Pancreas (tissue), 10 donors: Measurements from ENCODE around the gene KCTD5. TPM values are rescaled to one million over a fixed set of nuclear protein-coding genes. Genes with fewer than 3 reads are reported as not detected.
"Not testable (repeated sequence)": the region's sequence is repeated elsewhere in the genome, so short reads cannot be mapped to it uniquely, and the experiment has no call there.

ENCODE experiments used
- ATAC-seq, 4 donors: fragments of 200-7000 bp; cut with Tn5 transposase; one replicate each; pipeline versions ENCODE4 v1.8.0 to v1.9.1; 2020; ENCODE audit warnings: mild to moderate bottlenecking in 4 of 4, moderate library complexity in 4 of 4
- DNase-seq, 6 donors: peaks; one replicate each; pipeline ENCODE4 v3.0.0-alpha.2; 2020
- FAIRE-seq: peaks from 2 replicates; lab custom pipeline; 2012; peaks lifted over from hg19 to GRCh38; lab: Jason Lieb, UNC
- H3K27ac ChIP-seq, 4 donors: fragments of 200-600 bp; sonication (generic); 1 replicate in 3 of 4; 2 replicates in 1 of 4; pipeline versions ENCODE4 v1.5.0 to v1.8.0; 2020
- H3K27me3 ChIP-seq, 4 donors: fragments of 200-600 bp; one replicate each; pipeline ENCODE4 v1.8.0; 2021
- H3K36me3 ChIP-seq, 3 donors: fragments of 200-600 bp; sonication (generic) in 1 of 3; one replicate each; pipeline versions ENCODE4 v1.5.0 to v1.8.0; 2020 to 2021
- H3K4me1 ChIP-seq, 3 donors: fragments of 200-600 bp; one replicate each; pipeline ENCODE4 v1.8.0; 2021
- H3K4me3 ChIP-seq, 4 donors: fragments of 200-600 bp; sonication (generic) in 2 of 4; one replicate each; pipeline versions ENCODE4 v1.5.0 to v1.8.0; 2020 to 2021
- H3K9me3 ChIP-seq, 4 donors: fragments of 200-600 bp; one replicate each; pipeline ENCODE4 v1.8.0; 2021
- CTCF ChIP-seq, 4 donors: fragments of 200-600 bp; sonication (generic) in 3 of 4; IDR thresholded peaks; one replicate each; pipeline versions ENCODE4 v1.5.0 to v1.8.0; 2021; ENCODE audit warnings: antibody characterized with exemption in 4 of 4
- WGBS, 2 donors: extraction: QIAGEN DNeasy Blood & Tissue Kit; methylation state at CpG; one replicate each; pipeline ENCODE4 v1.1.7; 2013; 5-methylcytosine and 5-hydroxymethylcytosine counted together
- intact Hi-C, 3 donors: fragments of 100-400 bp; cut with DNase I; formaldehyde crosslinking; loops; one replicate each; pipeline versions ENCODE4 v1.11.1 to v1.14.2; 2022
- polyA plus RNA-seq, 2 donors: library from polyadenylated mRNA; stranded (reverse); fragments of 200-250 nt; gene quantifications; one replicate each; pipeline ENCODE4 v1.2.3, GENCODE V29; 2013
- total RNA-seq, 6 donors: library from RNA; stranded (reverse); fragmentation: NEBNext Ultra II Directional in 4 of 6; extraction: Animal tissue kit (Norgen Biotek cat#: 25700) in 4 of 6; gene quantifications; one replicate each; pipeline versions ENCODE4 v1.2.1 to v1.2.4, GENCODE V29; 2021 to 2023
- donor health status: healthy with polysubstance abuse.
- donor health status: DM: no; HTN: no; CAD: no; lungs with moderate emphysema.
- donor health status: DM: no; HTN: no; CAD: no.
- donor health status: control.
- donor health status: control.
- donor health status: Bipolar disorder and iron deficiency.
- donor health status: DM: yes; HTN: yes; CAD: no.
- donor health status: DM: no; HTN: no; CAD: no.
- donor health status: DM: no; HTN: no; CAD: no.
- donor health status: DM: yes; HTN: yes; CAD: no.

Gene KCTD5
- total and polyA plus RNA-seq, 8 donors, result 4.5 to 8.9 (median 6.7) TPM

- DNase-seq (peak; percentile 74 to 94 (median 88)), ATAC-seq (peak; percentile 88 to 95 (median 92)), FAIRE-seq (no peak)
- Histone ChIP-seq H3K27ac (peak overlapping the region; percentile 20 to 71 (median 36)), H3K27me3 (no peaks in the 10 kb centered on the region), H3K4me3 (peak overlapping the region; percentile 37 to 79 (median 71)), H3K4me1 (peaks cover 0 to 8% (median 0%) of the 10 kb centered on the region in 3 donors), H3K36me3 (no peaks in the 10 kb centered on the region), H3K9me3 (no peaks in the 10 kb centered on the region)
- WGBS, 2 donors, result 1 to 10% methylated on average over 13 to 99 of the region's 99 CpGs
- intact Hi-C loops, result no loop called here
- TF ChIP-seq CTCF (IDR thresholded peaks at IDR 0.05), result peak; percentile 55 to 65 (median 58)
These were observed 38.7 kb downstream of the KCTD5 start for GRCh38 chr16:2720719-2721633.

- H3K9me3 ChIP-seq, H3K4me1 ChIP-seq, DNase-seq, H3K36me3 ChIP-seq, FAIRE-seq, H3K27me3 ChIP-seq, intact Hi-C loops: not testable (repeated sequence)
- 35 to 41% methylated on average over 14 of the region's 14 CpGs for WGBS, 2 donors
- H3K4me3 ChIP-seq, result peak overlapping the region in 3 of 4 donors; percentile 67 to 79 (median 75)
- H3K27ac ChIP-seq, result peak overlapping the region in 3 of 4 donors; percentile 33 to 38 (median 35)
- ATAC-seq, result peak in 2 of 4 donors; percentile 2 to 3
These were observed 39.4 kb downstream of the KCTD5 start for GRCh38 chr16:2721634-2722173.

- H3K4me1 ChIP-seq, result peaks cover 0 to 8% (median 0%) of the 10 kb centered on the region in 3 donors
- no peak for TF ChIP-seq CTCF (IDR thresholded peaks at IDR 0.05)
- H3K9me3 ChIP-seq, result no peaks in the 10 kb centered on the region
- no peak overlapping the region for H3K27ac ChIP-seq
- H3K4me3 ChIP-seq, result no peak overlapping the region
- 63 to 79% methylated on average over 7 of the region's 7 CpGs for WGBS, 2 donors
- no peaks in the 10 kb centered on the region for H3K27me3 ChIP-seq
- FAIRE-seq, result no peak
- no peaks in the 10 kb centered on the region for H3K36me3 ChIP-seq
- intact Hi-C loops, result no loop called here
- no peak for ATAC-seq
- no peak for DNase-seq
These were observed 41.9 kb downstream of the KCTD5 start for GRCh38 chr16:2724088-2724676.

GRCh38 chr16:2724816-2725348, 42.6 kb downstream of the KCTD5 start:
- H3K36me3 ChIP-seq, result no peaks in the 10 kb centered on the region
- no peak overlapping the region for H3K27ac ChIP-seq
- intact Hi-C loops, result no loop called here
- ATAC-seq (no peak), DNase-seq (no peak), FAIRE-seq (no peak)
- WGBS, 2 donors, result 57 to 66% methylated on average over 14 to 16 of the region's 16 CpGs
- no peak for TF ChIP-seq CTCF (IDR thresholded peaks at IDR 0.05)
- H3K9me3 ChIP-seq, result no peaks in the 10 kb centered on the region
- no peak overlapping the region for H3K4me3 ChIP-seq
- no peaks in the 10 kb centered on the region for H3K27me3 ChIP-seq
- H3K4me1 ChIP-seq, result peaks cover 0 to 3% (median 0%) of the 10 kb centered on the region in 3 donors

- intact Hi-C loops, result no loop called here
- Histone ChIP-seq H3K27ac (no peak overlapping the region), H3K4me3 (no peak overlapping the region), H3K27me3 (no peaks in the 10 kb centered on the region), H3K9me3 (no peaks in the 10 kb centered on the region), H3K36me3 (no peaks in the 10 kb centered on the region), H3K4me1 (no peaks in the 10 kb centered on the region)
- ATAC-seq (no peak), DNase-seq (no peak), FAIRE-seq (no peak)
- WGBS, 2 donors, result 74% methylated on average over 5 of the region's 5 CpGs
- no peak for TF ChIP-seq CTCF (IDR thresholded peaks at IDR 0.05)
These were observed 44.6 kb downstream of the KCTD5 start for GRCh38 chr16:2726923-2727322.
